SHP77 (cell line): ENCODE measurements around the gene SYNPO2L.
"Not testable (repeated sequence)": the region's sequence is repeated elsewhere in the genome, so short reads cannot be mapped to it uniquely, and the experiment has no call there.

Experiments used
- DNase-seq, 2 experiments: peaks; one replicate each; lab custom pipeline; 2025; lab: John Stamatoyannopoulos, UW

Gene SYNPO2L, protein sequence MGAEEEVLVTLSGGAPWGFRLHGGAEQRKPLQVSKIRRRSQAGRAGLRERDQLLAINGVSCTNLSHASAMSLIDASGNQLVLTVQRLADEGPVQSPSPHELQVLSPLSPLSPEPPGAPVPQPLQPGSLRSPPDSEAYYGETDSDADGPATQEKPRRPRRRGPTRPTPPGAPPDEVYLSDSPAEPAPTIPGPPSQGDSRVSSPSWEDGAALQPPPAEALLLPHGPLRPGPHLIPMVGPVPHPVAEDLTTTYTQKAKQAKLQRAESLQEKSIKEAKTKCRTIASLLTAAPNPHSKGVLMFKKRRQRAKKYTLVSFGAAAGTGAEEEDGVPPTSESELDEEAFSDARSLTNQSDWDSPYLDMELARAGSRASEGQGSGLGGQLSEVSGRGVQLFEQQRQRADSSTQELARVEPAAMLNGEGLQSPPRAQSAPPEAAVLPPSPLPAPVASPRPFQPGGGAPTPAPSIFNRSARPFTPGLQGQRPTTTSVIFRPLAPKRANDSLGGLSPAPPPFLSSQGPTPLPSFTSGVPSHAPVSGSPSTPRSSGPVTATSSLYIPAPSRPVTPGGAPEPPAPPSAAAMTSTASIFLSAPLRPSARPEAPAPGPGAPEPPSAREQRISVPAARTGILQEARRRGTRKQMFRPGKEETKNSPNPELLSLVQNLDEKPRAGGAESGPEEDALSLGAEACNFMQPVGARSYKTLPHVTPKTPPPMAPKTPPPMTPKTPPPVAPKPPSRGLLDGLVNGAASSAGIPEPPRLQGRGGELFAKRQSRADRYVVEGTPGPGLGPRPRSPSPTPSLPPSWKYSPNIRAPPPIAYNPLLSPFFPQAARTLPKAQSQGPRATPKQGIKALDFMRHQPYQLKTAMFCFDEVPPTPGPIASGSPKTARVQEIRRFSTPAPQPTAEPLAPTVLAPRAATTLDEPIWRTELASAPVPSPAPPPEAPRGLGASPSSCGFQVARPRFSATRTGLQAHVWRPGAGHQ

GRCh38 chr10:73655990-73656298 is at the start of gene SYNPO2L:
SYNPO2L (minus strand) TSS chr10:73656029; CDS start chr10:73655922, 107 bp downstream.
- no peak for DNase-seq

GRCh38 chr10:73703924-73704323 is 48.1 kb upstream of the SYNPO2L start:
- DNase-seq: not testable (repeated sequence)

GRCh38 chr10:73698819-73699218 is 43.0 kb upstream of the SYNPO2L start:
- DNase-seq: not testable (repeated sequence)

GRCh38 chr10:73697675-73698159 is 41.9 kb upstream of the SYNPO2L start, which contains the start of gene AGAP5:
AGAP5 (minus strand) TSS chr10:73698109; CDS start chr10:73697755, 354 bp downstream.
- DNase-seq: not testable (repeated sequence)

DNA sequence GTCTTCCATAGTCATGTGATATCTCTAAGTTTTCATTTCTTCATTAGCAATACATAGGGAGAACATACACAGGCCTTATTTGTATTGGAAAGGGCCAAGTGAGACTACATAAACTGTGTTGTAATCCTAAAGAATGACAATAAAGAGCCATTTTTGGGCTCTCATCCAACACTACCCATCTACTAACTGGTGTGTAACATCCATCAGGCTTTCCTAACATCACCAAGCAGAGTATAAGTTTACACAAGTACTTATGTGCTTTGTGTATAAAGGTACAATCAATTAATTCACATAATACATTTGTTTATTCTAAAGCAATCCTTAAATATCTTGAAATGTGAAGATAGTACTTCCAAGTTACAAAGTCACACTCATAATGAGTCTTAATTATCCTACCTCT is 39.5 kb upstream of the SYNPO2L start:
- DNase-seq: not testable (repeated sequence)

- not testable (repeated sequence) for DNase-seq
Observed at GRCh38 chr10:73690755-73691154, 34.9 kb upstream of the SYNPO2L start.

GRCh38 chr10:73689596-73689995 is 33.8 kb upstream of the SYNPO2L start:
- not testable (repeated sequence) for DNase-seq

DNA sequence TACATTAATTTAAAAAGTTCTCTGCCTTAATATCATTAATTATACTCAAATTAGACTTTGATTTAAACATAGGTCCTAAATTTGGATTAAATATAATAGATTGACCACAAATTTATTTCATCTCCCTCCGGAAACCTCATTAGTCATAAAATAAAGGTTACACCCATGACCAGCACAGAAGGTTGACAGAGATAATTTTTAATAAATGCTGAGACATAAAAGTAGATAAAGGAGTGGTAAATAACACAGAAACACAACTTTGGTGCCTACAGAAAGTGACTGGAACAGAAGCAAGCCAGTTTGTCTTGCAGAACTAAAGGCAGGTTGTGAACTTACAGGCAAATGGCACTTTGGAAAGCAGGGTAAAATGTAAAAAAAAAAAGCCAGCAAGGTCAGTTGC is 31.8 kb upstream of the SYNPO2L start:
- not testable (repeated sequence) for DNase-seq

DNA sequence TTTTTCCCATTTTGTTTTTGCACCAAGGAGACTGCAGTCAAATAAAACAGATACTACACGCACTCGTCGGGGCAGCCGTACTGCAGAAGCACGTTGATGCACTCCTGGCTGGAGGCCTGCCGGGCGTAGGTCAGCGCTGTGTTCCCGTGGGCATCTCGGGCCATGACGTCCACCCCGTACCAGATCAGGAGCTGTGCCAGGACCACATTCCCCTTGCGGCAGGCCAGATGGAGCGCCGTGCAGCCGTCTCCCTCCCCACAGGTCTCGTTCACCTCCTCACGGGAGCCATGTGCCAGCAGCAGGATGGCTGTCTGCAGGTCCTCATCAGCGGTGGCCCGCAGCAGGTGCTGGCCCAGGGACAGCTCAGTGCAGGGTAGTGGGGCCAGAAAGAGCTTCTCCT is 18.7 kb upstream of the SYNPO2L start:
- not testable (repeated sequence) for DNase-seq

- not testable (repeated sequence) for DNase-seq
Observed at GRCh38 chr10:73668378-73668777, 12.5 kb upstream of the SYNPO2L start.

DNA sequence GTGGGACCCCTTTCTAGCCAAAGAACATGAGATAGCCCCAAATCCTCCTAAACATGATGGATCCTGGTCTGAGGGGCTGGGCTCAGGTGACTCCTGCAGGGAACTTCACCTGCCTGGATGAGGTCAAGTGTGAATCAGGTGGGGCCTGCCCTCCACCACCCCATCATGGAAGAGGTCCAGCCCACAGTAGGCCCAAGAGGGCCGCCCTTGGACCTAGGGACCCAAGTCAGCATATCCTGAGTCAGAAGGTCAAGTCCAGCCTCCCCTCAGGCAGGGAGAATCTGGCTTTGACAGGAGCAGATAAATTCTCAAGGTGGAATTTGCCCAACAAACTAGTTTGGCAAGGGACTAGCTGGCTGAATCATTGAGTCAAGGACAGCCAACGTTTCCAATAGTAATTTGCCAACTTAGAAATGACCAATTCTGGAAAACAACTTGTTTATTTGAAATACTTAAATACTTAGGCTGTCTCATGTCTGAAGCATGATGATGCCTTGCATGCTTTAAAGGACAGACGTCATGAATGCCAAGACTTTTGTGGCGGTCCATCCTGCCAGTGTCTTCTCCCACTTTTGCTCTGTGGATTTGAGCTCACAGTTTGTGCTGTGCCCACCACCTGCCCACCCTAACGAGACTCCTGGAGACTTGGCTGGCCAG is 10.5 kb upstream of the SYNPO2L start:
- not testable (repeated sequence) for DNase-seq

- not testable (repeated sequence) for DNase-seq
Observed at GRCh38 chr10:73665581-73665980, 9.8 kb upstream of the SYNPO2L start.

DNA sequence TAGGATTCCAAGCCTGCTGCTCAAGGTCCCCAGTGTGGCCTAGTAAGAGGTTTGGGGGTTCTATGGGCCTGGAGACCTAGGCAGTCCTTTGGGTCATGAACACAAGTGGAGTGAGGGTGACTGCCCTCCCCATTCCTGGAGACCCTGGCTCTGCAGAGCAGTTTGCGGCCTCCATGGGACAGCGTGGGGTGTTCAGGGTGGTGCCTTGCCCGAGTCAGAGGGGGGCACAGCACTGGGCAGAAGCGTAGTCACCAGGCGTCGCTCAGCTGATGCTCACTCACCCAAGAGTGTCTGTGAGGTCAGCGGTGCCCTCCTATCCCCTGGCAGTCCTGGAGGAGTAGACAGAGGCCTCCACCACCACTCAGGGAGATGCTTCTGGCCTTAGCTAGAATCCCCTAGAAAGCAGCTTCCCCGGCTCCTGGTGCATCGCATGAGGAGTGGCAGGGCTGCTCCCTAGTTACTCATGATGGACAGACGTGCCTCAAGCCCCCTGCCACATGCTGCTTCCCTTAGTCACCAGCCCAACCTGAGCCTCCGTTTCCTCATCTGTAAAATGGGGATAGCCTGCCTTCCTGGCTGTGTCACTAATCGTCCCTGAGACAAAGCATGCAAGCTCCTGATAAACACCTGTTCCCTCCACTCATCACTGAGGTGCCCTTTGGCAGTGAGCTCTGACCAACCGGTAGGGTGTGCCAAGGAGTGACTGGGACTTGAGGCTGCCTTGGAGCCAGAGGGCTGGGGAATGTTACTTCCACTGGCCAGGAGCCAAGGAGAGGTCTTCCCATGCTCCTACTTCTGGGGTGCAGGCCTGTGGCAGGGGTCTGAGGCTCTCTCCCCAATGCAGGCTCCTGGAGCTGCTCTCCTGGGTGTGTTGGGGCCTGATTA is 8.6 kb upstream of the SYNPO2L start:
- DNase-seq: not testable (repeated sequence)

GRCh38 chr10:73663621-73664020 is 7.8 kb upstream of the SYNPO2L start:
- not testable (repeated sequence) for DNase-seq

DNA sequence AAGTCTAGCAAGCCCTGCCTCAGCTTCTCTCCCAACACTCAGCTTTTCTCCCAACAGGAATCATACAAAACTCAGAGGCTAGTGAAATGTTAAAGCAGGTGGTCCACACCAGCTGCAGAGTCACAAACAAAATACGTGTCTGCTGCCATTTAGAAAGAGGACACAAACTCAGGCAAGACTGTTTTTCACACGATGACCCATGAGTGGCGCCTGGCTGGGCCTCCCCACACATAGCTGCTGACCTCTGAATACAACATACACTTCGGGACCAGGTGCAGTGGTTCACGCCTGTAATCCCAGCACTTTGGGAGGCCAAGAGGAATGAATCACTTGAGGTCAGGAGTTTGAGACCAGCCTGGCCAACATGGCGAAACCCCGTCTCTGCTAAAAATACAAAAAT is 6.9 kb upstream of the SYNPO2L start:
- not testable (repeated sequence) for DNase-seq

DNA sequence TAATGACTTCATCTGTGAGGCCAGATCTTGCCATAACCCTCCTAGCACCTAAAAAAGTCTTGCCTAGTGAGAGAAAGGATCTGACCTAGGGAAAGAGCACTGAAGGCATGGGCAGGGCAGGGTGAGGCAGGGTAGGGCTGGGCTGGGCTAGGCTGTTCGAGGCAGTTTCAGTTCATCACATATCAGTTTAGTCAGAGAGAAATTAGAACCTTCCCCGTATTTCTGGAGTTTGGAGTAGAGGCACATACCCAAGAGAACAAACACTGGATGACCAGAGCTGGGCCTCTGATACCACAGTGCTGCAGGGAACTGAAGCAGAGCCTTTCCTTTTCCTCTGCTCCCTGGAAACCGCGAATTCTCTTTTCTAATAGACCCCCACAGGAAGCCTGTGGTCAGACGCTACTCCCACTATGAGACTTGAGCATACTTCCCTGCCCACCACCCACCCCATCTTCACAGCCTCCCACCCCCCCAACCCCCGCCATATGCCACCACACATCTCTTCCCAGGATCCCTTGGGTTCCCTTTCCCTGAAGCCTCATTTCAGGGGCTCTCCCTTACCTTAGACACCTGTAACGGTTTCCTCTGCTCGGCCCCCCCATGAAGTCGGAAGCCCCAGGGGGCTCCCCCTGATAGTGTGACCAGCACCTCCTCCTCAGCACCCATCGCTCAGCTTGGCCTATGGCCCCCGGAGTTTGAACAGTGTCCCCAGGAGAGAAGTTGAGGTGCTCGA is 406 bp downstream of the SYNPO2L start:
- DNase-seq: no peak

GRCh38 chr10:73653701-73654100 is 2.1 kb downstream of the SYNPO2L start:
- peak; percentile 8 to 14 for DNase-seq

- DNase-seq: no peak
Observed at GRCh38 chr10:73653195-73653594, 2.6 kb downstream of the SYNPO2L start.

DNA sequence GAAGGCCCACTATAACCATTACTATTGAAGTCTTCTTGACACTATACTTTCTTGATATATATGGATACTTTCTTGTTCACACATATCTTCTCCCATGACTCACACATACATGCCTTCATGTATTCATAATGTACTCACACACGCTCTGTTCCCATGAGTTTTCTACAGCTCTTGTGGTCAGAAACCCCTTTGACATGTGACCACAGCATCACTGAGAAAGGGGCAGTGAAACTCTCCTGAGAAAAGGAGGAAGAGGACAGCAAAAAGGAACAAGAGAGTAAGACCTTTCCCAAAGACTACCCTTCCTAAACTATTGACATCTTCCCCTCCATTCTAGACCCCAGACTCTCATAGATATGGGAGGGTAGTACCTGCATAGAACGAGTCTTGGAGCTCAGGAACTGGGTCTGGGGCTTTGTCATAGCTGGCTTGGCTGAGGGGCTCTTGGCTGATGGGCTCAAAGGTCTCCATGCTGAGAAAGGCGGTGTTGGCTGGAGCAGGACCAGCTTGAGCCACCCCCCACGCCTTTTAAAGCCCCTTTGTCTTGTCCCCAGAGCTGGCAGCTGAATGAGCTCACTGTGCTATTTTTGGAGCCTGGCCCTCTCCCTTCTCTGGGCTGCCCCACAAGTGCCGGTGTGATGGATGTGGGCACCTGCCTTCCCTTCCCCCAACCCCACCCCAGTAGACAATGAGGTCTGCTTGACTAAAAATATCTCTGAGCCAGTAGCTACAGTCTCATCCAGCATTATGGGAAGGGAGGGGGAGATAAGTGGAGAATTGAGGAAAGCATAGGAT is 5.1 kb downstream of the SYNPO2L start:
- DNase-seq: peak; percentile 58
